Inflammatory macrophage treated with lipopolysaccharide for 1 hour (primary cell): ENCODE data around the gene GABRR3.
"Not testable (repeated sequence)": the region's sequence is repeated elsewhere in the genome, so short reads cannot be mapped to it uniquely, and the experiment has no call there.

Source experiments
- DNase-seq, 2 donors: peaks; one replicate each; pipeline ENCODE4 v3.0.0-alpha.2; 2020 to 2022

Gene GABRR3

DNA sequence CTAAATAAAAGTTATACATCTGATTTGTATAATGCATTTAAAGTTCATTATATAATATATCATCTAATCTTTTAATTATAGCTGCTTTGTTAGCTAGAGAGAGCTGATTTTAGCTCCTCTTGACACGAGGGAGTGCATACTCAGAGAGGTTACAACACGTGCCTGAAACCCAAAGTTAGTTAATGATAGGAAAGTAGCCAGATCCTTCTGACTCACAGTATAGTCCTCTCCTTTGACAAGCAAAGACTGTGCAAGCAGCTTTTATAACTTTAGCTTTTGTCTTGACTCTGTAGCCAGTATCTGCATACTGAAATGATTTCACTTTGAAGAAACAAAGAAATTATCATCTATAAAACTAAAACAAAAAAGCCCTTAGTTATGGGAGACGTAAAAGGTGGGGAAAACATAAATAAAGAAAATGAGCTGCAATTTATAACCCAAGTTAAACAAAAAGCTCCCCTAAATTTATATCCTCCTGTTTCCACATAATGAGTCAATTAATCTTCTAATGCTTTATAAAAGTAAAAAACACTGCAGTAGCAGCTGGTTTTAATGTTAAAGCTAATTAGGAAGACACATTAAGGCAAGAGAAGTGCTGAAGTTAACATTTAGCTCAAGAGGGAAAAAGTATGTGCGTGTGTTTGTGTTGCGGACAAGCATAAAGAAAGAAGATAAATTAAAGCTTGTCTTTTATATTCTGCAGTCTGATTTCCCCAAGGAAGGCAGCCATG lies 13.1 kb downstream of the GABRR3 start:
- DNase-seq, result no peak

DNA sequence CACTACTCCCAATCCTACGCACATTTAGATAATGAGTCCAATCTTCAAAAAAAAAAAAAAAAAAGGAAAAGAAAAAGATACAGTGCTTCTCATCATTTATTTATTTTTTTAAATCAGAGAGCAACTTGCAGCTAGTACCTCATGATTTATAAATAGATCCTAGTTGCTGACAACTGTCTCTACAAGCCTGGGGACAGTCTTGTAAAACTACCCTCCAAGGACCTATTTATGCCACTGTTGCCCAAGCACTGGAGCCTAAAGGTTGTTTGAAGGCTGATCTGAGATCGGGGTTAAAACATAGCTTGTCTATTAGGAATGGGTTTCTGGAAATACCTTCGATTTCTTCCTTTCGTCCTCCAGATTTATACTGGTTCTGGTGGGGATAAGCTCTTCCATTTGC lies 14.7 kb downstream of the GABRR3 start:
- no peak for DNase-seq

DNA sequence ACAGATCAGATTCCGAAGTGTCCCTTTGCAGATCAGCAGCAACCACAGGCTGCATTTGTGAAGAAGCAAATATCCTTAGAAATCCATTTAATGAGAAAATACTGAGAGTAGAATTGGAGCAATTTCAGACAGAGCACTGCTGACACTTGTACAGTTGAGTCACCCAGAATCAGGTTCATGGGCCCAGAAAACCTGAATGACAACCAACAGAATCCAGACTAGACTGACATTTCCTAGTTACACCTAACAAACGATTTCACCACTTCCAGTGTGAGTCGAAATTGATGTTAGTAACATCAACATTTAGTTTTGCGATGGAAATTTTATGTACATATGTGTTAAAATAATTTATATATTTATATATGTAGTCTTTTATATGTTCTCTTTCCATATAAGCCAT lies 16.8 kb downstream of the GABRR3 start:
- DNase-seq, result no peak

DNA sequence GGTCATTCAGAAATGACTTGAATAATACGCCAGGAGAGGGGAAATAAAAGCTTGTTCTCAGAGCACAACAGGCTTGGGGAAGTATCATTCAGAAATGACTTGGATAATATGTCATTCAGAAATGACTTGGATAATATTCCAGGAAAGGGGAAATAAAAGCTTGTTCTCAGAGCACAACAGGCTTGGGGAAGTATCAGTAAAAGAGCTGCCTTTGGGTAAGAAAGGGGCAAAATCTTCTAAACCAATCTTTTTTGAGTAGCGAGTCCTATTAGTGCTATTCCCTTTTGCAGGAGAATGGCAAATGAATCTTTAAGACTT lies 20.9 kb downstream of the GABRR3 start:
- peak; percentile 10 to 40 for DNase-seq

DNA sequence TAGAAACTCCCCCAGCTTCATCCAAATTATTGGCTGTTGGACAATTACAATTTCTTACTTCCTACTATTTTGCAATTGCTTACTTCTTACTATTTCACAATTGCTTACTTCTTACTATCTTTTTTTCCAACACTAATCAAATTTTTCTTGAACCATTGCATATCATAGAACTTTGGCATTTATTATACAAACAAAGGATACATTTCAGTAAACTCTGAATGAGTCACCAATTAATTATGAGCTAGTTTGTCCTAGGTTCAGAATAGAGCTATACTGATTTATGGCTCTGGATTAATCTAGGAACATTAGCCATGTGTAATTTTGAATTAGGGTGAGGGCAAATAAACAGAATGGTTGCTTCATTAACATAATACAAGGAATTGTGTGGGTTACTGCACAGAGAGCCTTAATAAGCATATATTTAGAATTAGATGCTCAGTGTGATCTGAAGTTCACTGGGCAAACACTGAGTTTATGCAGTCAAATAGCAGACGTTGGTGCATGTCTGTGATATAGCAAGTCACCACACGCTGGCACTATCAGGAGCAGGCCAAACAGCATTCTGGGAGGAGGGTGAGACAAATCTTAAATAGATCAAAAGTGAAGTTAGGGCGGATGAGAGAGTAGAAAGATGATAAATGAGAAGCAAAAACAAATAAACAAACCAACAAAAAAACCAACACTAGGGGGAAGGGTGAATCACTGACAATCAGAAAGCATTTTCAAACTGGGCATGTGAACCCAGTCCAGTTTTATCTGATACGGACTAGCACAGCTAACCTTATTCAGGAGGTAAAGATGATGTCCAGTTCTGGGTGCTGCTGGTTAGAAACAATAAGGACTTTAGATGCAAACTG lies 21.5 kb downstream of the GABRR3 start:
- peak; percentile 16 to 22 for DNase-seq

DNA sequence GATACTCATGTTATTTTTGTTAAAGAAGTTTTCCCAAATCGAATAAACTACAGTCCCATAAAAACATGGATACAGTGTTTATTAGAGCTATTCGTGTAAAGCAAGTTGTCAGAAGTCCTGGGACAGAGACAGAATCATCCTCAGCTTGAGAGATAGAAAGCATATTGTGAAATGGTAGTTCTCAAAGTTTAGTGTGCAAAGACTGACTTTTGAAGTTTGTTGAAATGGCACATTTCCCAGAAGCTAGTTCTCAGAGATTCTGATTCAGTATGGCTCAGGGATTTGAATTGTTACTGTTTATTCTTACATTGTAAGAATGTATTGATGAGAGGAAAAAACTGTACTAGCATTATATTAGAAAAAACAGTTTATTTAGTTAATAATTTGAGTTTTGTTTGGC lies 22.1 kb downstream of the GABRR3 start:
- peak in 1 of 2 donors; percentile 12 for DNase-seq

DNA sequence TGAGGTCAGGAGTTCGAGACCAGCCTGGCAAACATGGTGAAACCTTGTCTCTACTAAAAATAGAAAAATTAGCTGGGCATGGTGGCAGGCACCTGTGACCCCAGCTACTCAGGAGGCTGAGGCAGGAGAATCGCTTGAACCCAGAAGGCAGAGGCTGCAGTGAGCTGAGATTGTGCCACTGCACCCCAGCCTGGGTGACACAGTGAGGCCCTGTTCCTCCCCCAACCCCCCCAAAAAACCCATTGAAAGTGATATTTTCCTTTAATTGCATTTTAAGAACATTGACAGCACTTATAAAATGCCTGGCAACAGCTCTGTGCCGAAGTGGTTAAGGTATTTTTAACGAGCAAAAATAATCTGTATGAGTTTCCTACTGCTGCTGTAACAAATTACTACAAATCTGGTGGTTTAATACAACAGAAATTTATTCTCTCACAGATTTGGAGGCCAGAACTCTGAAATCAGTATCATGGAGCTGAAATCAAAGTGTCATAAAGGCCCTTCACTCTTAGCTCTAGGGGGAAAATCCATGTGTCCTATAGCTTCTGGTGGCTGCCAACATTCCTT lies 24.1 kb downstream of the GABRR3 start:
- not testable (repeated sequence) for DNase-seq

DNA sequence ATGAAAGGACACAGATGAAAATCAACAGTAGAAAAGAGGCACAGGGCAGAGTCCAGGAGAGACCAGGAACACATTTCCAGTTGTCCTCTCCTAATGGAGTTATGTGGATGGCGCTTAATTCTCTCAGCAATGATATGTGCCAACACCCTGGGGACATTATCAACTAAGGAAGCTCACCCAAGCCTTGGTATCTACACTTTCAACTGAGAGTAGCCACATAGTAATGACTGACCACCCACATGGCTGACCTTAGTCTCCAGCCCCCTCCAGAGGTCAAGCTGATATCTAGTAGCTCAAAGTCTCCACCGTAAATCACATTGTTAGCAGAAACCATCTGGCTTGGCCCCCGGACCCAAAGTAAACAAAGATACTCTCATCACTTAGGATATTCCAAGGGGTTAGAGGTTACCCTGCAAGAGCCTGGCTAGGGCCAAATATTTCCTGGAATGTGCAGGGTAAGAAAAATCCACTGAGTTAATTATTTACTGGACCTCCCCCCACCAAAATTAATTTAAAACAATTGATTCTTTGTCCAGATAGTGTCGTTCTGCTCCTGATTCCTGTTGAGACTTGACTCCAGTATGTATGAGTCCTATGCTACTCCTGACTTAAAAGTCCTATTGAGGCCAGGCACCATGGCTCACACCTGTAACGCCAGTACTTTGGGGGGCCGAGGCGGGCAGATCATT lies 24.8 kb downstream of the GABRR3 start:
- no peak for DNase-seq

DNA sequence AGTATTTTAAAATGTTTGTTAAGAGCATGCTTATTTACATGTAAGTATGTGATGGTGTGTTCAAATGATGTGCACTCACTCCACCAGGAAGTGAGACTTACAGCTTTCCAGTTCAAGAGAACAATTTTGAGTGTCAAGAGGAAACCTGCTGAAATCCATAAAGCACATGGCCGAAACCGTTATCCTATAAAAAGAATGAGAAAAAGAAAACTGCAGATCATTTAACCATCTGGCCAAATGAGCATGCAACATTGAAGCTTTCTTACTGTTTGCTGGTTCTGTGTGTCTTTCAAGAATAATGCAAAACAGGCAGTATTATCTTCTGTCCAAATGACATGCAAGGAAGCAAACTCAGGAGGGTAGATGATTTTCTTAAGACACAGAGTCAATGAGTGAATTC lies 26.3 kb downstream of the GABRR3 start:
- DNase-seq, result no peak

DNA sequence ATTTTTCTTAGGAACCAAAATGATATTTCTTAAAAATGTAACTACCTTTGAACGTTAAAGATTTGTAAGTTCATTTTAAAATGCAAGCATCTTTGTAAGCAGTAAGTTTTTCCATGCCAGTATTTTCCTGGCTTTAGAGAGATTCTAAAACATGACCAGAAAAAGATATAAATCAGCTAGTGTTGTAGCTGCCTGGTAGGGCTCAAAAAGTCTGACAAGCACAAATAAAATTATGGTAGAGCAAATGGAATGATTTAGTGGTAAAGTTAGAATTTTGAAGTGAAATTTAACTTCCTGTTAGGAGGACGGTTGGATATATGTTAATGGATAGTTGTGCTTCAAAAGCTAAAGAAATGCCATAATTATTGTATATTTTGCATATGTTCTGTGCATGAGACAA lies 29.7 kb downstream of the GABRR3 start:
- no peak for DNase-seq

DNA sequence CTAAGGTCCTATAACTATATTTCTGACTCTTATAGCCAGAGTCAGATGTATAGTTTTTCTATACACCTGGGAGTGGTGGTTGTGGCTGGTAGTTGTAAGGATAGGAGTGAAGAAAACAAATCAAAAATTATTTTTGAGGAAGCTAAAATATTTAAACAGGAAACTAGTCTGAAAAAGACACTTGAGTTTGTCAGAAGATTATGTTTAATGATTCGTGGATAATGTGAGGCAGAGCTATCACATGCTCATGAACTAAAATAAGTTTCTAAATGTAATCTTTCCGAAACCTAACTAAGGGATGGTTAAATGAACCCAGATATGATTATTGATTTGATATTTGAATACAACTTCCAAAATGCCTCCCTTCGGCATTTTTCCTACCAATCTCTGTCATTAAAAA lies 30.4 kb downstream of the GABRR3 start:
- no peak for DNase-seq

DNA sequence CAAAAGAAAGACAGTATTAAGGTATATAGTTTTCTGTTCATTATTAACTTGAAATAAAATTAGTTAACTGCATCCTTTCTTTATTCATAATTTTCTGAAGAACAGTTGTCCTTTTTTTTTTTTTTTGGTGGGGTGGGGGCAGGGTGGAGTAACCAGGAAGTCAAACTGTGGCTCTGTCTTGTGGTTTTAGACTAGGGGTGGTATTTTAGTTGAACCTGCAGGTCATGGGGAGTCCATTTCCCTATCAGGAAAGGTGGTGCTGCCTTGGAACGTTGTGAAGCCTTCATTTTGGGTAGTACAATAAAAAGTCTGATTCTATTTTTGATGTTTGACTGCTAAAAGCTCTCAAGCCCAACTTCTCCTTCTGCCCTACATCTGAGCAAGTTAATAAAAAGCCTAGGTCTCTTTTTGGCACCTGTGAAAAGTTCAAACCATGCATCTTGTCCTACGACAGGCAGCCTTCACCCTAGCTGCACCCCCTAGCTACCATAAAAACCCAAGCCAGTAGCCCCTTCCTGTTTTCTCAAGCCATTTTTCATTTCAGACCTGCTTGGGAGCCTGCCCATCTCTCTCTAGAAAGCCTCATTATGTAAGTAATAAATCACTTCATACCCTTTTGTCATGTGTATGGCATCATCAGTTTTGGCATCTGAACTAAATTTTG lies 31.7 kb downstream of the GABRR3 start:
- DNase-seq, result no peak

DNA sequence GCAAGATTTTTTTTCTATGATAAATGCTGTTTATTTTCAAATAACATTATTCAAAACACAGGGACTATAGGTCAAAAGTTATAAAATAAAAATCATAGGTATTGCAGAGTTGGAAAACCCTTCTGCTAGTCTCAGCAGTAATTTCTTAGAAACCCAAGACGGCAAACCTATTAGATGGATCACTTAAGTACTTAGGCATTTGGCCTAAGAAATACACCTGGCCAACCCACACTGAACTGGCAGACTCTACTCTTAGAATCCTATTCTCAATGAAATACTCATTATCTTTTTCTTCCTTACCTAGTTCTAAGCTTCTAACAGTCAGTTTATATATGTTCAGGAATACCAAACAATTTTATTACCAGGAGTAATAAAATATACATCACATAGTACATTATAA lies 32.4 kb downstream of the GABRR3 start:
- no peak for DNase-seq

DNA sequence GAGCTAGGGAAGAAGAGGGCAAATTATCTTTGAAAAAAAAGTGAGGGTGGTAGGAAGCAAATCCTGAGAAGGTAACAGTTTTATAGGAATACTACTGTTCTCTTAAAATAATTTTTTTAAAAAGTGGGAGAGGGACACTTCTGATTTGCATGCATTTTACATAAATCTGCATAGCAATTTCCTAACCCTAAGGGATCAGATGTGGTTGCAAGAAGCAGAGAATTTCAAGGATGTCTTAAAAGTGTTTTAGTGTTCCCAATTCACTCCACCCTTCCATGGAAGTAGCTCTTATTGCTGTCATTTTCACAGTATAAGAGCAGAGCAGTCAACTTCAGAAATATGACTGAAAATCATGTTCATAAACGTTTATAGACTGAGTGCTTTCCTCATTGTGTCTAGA lies 35.1 kb downstream of the GABRR3 start:
- no peak for DNase-seq

DNA sequence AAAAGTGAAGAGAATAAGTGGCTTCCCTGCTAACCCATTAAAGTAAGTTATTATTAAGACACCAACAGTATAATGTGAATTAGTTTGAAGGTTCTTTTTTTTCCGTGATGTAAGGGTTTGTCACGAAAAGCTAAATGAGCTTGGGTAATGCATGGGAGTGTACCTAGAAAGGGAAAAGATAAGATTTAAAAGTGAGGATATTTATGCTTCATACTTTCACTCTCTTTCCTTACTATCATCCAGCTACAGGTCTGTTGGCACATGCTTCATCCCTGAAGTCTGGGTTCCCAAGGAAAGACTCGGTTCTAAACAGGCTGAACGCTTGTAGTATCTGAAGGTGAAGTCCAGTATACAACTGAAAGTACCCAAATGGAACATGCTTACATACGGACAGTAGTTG lies 36.0 kb downstream of the GABRR3 start:
- DNase-seq, result no peak

DNA sequence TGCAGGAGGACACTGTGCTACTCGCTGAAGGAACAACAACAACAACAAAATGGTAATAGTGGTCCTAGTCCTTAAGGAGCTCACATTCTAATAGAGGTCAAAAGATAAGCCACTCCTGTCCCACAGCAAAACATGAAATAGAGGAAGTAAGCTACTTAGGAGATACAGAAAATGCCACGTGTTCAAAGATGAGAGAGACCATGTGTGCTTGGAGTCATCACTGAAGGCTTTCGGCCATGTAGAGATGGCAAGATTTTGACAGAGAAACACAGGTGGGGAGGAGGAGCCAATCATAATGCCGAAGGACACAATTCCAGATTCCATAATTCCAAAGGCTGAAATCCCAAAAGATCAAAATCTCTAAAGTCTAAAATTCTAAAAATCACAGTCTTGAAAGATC lies 38.1 kb downstream of the GABRR3 start:
- no peak for DNase-seq

DNA sequence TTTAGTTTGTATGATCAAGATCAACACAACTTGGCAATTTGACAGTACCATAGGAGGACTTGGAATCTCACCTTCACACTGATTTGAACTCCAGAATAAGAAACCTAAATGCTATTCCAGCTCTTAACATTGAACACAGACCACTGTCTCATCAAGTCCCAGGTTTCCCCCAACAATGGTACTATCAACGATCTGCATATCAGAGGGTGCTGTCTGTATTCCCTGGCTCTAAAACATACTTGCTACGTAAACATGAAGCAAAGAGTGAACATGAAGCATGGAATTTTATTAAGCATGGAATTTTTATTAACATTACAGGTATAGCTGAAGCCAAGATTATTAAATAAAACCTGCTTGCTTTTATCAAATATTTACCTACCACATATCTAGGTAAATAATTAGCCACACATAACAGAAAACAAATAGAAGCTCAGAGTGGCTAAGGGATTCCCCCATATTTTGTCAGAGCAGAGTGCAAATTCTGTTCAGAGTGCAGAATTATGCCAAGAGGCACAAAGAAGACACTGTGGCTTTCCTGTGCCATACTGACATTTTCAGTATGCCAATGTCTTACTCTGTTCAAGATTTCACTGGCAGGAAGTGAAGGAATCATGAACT lies 40.7 kb downstream of the GABRR3 start:
- DNase-seq, result no peak

DNA sequence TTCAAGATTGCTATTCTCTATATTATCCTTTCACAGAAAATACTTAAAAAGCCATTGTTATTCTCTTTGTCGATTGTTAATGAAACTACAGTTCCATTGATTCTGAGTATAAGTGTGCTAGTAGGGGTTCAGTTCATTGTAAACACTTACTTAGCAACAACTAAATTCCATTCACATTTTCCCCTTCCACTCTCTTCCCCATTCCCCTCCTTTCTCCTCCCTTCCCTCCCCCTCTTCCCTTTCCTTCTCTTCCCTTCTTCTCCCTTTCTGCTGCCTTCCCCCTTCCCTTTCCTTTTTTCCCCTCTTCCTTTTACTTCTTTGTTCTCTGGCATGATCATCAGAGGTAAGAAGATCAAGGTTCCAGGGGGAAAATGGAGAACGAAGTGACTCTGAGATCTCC lies 41.6 kb downstream of the GABRR3 start:
- no peak for DNase-seq

DNA sequence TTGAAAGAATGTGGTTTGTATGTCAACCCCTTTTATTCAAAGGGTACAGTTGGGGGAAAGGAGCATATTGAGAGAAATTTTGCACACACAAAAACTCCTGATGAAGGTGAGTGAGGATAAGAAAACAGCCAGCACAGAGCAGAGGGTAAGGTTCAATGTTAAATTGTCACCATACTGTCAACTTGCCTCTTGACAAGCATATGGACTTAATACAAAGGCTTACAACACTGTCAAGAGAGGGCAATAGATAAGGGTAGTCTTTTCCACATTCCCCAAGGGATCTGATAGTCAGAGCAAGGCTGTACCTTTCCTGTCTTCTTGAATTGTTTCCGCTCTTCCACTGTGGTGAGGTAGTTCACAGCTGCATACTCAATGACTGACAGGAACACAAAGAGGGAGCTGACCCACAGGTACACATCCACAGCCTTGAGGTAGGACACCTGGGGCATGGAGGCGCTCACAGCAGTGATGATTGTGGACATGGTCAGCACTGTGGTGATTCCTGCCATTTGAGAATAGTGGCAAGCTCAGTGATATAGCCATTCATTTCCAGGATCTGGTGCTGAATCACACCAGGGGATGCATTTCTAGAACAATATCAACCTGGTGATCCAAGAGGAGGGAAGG lies 42.5 kb downstream of the GABRR3 start:
- DNase-seq, result no peak

DNA sequence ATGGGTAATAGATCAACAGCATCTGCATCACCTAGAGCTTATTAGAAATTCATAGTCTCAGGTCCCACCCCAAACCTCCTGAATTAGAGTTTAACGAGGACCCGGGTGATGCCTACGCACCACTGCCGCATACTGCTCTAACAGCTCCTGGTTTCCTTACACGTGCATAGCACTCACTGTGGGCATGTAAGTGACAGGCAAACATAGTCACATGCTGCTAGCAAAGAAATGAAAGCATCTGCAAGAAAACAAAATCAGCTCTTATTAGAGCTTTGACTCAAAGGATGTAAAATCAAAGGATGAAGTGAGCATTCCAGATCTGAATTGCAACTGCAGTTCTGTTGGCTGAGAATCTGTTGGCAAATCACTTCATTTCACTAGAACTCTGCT lies 43.8 kb downstream of the GABRR3 start:
- DNase-seq, result no peak

DNA sequence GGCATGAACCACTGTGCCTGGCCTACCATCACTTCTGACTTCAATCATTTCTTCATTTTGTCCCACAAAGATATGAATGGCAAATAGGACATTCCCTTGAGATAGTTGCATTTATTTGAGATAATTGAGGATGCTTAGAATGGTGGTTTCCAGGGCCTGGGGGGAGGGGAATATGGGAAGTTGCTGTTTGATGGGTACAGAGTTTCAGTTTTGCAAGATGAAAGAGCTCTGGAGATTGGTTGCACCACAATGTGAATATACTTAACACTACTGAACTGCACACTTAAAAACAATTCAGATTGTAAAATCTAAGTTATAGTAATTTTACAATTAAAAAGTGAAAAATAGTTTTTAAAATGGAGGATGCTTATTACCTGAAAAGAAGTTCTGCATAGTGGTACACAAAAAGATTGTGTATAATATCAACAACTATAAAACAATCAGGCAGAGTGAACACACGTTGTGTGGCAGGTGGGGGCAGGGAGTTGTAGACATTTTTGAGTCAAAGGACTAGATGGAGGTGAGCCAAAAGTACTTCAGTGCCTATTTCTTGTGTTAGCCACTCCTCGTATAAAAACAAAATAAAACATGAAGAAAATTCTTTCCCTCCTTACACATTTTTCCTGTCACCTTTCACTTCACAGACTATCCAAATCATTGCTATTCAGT lies 44.4 kb downstream of the GABRR3 start:
- DNase-seq, result peak in 1 of 2 donors; percentile 9
